Measurements from ENCODE around the gene BAG5.

DNA sequence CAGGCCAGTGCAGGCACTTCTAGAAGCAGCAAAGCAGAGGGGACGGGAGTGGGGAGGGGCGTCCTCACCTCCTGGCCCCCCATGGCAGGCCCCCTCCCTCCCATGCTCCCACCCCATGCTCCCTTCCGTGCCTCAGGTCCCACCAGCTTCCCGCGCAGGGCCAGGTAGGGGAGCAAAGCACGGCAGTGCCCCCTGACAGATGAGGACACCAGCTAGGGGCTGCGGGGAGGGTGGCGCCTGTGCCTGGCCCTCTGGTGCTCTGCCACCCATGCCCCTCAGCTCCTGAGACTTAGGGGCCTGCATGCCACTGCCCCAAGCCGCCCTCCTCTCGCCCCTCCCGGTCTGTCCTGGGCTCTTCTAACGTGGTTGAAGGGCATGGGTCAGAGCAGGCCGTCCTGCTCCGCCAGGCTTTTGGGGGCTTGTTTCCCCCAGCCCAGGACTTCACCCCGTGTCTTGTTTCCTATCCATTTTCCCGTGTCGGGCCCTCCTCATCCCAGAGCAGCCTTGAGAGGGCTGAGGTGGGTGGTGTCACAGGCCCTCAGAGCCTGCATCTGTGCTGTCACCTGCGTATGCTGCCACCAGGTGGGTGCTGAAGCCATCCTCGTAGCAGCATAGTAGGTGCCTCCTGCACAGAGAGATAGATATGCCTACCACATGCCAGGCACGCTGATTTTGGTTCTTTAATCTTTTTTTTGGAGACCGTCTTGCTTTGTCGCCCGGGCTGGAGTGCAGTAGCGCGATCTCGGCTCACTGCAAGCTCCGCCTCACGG lies 23.2 kb downstream of the BAG5 start:
- TF ChIP-seq, protein P1, sequence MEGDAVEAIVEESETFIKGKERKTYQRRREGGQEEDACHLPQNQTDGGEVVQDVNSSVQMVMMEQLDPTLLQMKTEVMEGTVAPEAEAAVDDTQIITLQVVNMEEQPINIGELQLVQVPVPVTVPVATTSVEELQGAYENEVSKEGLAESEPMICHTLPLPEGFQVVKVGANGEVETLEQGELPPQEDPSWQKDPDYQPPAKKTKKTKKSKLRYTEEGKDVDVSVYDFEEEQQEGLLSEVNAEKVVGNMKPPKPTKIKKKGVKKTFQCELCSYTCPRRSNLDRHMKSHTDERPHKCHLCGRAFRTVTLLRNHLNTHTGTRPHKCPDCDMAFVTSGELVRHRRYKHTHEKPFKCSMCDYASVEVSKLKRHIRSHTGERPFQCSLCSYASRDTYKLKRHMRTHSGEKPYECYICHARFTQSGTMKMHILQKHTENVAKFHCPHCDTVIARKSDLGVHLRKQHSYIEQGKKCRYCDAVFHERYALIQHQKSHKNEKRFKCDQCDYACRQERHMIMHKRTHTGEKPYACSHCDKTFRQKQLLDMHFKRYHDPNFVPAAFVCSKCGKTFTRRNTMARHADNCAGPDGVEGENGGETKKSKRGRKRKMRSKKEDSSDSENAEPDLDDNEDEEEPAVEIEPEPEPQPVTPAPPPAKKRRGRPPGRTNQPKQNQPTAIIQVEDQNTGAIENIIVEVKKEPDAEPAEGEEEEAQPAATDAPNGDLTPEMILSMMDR (conservative IDR thresholded peaks at IDR 0.05) = no peak
- no peak for TF ChIP-seq ZFX (IDR thresholded peaks at IDR 0.05)
